ENCODE data around the gene UTP18.
A peak's percentile ranks its signal among the peaks of the same experiment; 100 is the strongest.

UTP18 gene

DNA sequence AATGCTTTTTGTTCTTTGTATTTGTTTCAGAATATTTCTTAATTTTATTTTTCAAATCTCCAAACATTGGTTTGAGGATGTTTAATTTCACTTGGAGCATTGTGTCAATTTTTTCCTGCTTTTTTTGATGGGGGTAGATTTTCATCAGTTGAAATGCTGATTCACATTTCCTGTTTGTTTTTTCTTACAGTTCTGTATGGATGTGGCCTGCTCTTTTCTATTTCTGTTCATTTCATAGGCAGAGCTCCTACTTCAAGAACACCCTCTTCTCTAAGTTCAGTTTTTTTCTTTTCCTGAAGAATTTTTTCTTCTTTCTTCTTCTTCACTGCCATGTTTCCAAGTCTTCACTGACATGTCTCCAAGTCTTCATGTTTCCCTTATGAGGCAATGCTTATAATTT, 9.3 kb upstream of the UTP18 start:
- Histone ChIP-seq H3K27me3 (no peaks in the 10 kb centered on the region), H3K4me3 (no peak overlapping the region), H3K9me3 (no peaks in the 10 kb centered on the region), H3K36me3 (peaks cover 3 to 18% (median 8%) of the 10 kb centered on the region in 3 donors), H3K4me1 (peaks cover 0 to 5% (median 0%) of the 10 kb centered on the region in 4 donors), H3K27ac (no peak overlapping the region)
- intact Hi-C loops (cut with DNase I; ENCODE audit: low total_unique reads), result no loop called here
- DNase-seq, result no peak
- TF ChIP-seq, protein P1, sequence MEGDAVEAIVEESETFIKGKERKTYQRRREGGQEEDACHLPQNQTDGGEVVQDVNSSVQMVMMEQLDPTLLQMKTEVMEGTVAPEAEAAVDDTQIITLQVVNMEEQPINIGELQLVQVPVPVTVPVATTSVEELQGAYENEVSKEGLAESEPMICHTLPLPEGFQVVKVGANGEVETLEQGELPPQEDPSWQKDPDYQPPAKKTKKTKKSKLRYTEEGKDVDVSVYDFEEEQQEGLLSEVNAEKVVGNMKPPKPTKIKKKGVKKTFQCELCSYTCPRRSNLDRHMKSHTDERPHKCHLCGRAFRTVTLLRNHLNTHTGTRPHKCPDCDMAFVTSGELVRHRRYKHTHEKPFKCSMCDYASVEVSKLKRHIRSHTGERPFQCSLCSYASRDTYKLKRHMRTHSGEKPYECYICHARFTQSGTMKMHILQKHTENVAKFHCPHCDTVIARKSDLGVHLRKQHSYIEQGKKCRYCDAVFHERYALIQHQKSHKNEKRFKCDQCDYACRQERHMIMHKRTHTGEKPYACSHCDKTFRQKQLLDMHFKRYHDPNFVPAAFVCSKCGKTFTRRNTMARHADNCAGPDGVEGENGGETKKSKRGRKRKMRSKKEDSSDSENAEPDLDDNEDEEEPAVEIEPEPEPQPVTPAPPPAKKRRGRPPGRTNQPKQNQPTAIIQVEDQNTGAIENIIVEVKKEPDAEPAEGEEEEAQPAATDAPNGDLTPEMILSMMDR (IDR thresholded peaks at IDR 0.05), result no peak

DNA sequence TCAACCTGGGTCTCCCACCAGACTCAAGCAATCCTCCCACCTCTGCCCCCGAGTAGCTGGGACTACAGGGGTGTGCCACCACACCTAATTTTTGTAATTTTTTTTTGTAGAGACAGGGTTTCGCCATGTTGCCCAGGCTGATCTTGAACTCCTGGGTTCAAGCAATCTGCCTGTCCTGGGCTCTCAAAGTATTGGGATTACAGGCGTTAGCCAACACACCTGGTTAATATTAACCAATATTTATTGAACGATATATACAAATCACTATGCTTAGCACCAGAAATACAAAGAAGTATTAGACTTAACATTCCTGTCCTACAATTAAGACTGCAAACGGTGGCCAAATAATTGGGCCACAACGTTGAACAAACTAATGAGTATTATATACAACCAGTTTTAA, 4.7 kb upstream of the UTP18 start:
- Histone ChIP-seq H3K27me3 (no peaks in the 10 kb centered on the region), H3K36me3 (peaks cover 3 to 20% (median 8%) of the 10 kb centered on the region in 3 donors), H3K4me3 (no peak overlapping the region), H3K27ac (no peak overlapping the region), H3K9me3 (no peaks in the 10 kb centered on the region), H3K4me1 (peaks cover 0 to 37% (median 18%) of the 10 kb centered on the region in 4 donors)
- no peak for DNase-seq
- intact Hi-C loops (cut with DNase I; ENCODE audit: low total_unique reads), result no loop called here
- TF ChIP-seq, protein P1 (IDR thresholded peaks at IDR 0.05), result no peak

GRCh38 chr17:51256101-51256500, 4.2 kb upstream of the UTP18 start:
- H3K9me3 ChIP-seq, result no peaks in the 10 kb centered on the region
- intact Hi-C loops (cut with DNase I; ENCODE audit: low total_unique reads), result no loop called here
- TF ChIP-seq, protein P1 (IDR thresholded peaks at IDR 0.05), result no peak
- peaks cover 0 to 37% (median 18%) of the 10 kb centered on the region in 4 donors for H3K4me1 ChIP-seq
- no peak overlapping the region for H3K27ac ChIP-seq
- H3K36me3 ChIP-seq, result peaks cover 3 to 20% (median 8%) of the 10 kb centered on the region in 3 donors
- no peak for DNase-seq
- no peaks in the 10 kb centered on the region for H3K27me3 ChIP-seq
- H3K4me3 ChIP-seq, result no peak overlapping the region

DNA sequence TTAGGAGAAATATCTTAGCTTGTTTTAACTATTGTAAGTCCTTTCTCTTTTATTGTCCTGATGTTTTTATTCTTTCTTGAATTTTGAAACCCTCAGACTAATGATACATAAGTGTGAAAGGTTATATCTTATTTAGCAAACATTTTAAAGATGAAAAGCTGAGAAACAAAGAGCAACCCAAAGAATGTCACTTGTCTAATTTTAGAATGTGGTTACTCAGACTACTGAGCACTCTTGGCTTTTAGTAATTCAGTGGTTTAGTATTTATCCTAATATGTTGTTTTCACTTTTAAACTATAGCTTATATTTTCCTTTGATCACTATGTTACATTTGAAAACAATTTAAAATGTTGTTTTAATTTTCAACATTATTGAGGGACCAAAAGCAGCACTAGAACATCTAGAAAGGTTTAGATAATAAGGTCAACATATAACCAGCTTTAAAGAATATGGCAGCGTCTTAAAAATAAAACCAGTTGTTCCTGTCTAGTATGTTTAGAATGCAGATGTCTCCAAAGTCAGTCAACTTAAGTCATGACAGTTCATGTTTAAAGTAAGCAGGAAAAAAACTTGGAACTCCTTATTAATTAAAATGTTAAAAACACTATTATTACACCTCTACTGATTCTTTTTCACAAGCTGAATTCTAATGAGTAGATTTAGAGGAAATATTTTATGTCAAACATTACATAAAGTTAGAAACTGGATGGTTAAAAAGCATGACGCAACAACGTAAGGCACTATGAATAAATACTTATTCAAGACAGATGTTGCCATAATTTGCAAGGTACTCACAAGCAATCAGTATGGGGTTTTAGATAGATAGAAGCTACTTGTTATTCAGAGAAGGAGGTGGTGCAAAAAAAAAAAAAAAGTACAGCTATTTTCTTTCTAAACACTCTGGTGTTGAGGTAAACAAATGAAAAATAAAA, 2.9 kb upstream of the UTP18 start:
- no peaks in the 10 kb centered on the region for H3K27me3 ChIP-seq
- TF ChIP-seq, protein P1 (IDR thresholded peaks at IDR 0.05), result no peak
- intact Hi-C loops (cut with DNase I; ENCODE audit: low total_unique reads), result no loop called here
- no peaks in the 10 kb centered on the region for H3K9me3 ChIP-seq
- no peak for DNase-seq
- peaks cover 0 to 20% (median 8%) of the 10 kb centered on the region in 3 donors for H3K36me3 ChIP-seq
- no peak overlapping the region for H3K4me3 ChIP-seq
- peaks cover 5 to 50% (median 26%) of the 10 kb centered on the region in 4 donors for H3K4me1 ChIP-seq
- H3K27ac ChIP-seq, result no peak overlapping the region

- Histone ChIP-seq H3K9me3 (no peaks in the 10 kb centered on the region), H3K36me3 (peaks cover 0 to 19% (median 8%) of the 10 kb centered on the region in 3 donors), H3K27me3 (no peaks in the 10 kb centered on the region), H3K4me3 (peak overlapping the region; percentile 94 to 98), H3K27ac (peak overlapping the region; percentile 97), H3K4me1 (peaks cover 5 to 56% (median 31%) of the 10 kb centered on the region in 4 donors)
- peak in 1 of 2 donors; percentile 21 for DNase-seq
- TF ChIP-seq, protein P1 (IDR thresholded peaks at IDR 0.05), result no peak
- intact Hi-C loops (cut with DNase I; ENCODE audit: low total_unique reads), result no loop called here
These were observed 1.4 kb upstream of the UTP18 start for GRCh38 chr17:51258756-51259563.
